Epithelial cell of prostate (primary cell): ENCODE measurements around the gene WDR49.

Source experiments
- DNase-seq: peaks from one replicate; pipeline ENCODE4 v3.0.0-alpha.2; 2011; ENCODE audit warnings: low read depth, low spot score
- H3K27ac ChIP-seq: fragments of 450-650 bp; 2 replicates; pipeline ENCODE4 v1.5.1; 2017; ENCODE audit warnings: mild to moderate bottlenecking

WDR49 gene

DNA sequence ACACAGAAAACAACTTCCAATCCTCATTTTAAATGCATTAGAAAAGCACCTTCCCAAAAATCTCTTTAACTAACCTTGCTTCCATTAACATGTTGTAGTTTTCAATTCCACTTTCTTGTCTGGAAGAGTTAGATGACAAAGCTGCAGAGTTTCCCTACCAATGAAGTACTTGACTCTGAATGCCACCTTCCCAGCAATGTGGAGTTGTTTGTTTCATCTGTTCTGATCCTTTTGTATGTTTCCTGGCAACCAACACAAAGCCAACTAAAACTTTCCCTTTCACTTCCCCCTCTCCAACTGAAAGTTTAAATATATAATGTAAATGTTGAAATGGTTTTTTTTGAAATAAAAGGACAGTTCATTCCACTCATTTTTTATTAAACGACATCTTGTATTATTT lies at the start of gene WDR49:
WDR49 (minus strand) TSS at position 183 of the 400 bp plus-strand sequence. CDS start 517 bp downstream, outside the sequence.
- no peak for DNase-seq
- H3K27ac ChIP-seq: no peak within 1 kb of the TSS

DNA sequence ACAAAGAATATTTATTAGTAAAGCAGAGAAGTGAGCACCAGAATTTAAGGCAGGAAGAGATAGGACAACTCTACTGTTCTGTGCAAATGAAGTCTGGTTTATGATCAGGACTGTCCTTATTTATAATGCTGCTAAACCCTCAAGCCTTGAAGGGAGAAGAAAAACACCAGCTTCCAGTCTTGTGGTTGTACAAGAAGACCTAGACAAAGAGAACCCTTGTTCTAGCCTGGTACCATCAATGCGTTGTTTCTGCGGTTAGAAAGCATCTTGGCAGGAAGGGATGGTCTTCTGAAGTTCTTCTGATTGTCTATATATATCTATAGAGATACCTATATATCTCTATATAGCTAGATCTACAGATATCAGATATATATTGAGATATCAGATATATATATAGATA lies 47.2 kb upstream of the WDR49 start:
- DNase-seq: no peak
- no peak overlapping the region for H3K27ac ChIP-seq

DNA sequence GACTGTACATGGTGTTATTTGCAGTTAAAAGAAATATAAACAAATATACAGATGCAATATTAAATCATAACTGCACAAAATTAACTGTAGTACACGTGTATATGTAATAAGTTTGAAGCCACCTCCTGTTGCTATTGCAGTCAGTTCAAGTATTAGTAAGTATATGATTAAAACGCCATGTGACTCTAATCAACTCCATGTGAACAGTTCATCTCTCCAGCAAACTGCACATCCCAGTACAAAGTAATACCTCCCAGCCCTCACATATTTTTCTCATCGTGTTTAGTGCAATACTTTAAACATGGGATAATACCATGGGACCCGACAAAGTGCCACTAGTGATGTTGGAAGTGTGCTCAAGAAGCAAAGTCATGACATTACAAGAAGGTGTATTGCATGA lies 46.3 kb upstream of the WDR49 start:
- no peak for DNase-seq
- no peak overlapping the region for H3K27ac ChIP-seq

DNA sequence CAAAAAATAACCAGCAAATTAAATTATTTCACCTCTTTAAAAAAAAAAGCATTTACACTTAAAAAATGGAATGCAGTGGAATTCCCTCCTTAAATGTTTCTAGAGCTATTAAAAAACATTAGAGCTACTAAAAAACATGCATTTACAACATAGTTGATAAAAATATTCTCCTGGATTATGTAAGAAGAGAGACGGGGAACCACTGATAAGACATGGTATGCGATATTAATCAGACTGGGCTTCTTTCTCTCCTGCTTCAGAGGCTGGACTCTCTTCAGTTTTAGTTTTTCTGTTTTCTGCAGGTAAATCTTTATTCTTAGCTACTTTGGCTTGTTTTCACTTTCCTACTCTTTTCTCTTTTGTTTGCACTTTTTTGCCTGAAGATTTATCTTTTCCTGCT lies 40.4 kb upstream of the WDR49 start:
- no peak for DNase-seq
- H3K27ac ChIP-seq: no peak overlapping the region

DNA sequence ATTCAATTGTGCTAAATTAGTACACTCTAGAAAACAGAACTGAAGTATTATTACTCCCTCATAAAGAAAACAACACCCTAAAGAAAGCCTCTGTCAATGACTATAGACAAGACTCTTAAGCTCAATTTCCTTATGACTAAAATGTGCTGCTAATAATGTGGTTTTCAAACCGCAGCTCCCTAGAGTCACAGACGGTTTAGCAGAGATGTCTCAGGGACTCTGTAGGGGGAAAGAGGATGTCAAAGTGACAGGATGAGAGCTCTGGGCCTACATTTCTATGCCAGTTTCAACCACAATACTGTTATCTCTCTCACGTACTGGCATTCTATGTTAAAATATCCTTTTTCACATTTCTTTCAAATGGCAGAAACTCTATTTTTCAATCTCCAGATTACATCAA lies 37.6 kb upstream of the WDR49 start:
- no peak for DNase-seq
- no peak overlapping the region for H3K27ac ChIP-seq

DNA sequence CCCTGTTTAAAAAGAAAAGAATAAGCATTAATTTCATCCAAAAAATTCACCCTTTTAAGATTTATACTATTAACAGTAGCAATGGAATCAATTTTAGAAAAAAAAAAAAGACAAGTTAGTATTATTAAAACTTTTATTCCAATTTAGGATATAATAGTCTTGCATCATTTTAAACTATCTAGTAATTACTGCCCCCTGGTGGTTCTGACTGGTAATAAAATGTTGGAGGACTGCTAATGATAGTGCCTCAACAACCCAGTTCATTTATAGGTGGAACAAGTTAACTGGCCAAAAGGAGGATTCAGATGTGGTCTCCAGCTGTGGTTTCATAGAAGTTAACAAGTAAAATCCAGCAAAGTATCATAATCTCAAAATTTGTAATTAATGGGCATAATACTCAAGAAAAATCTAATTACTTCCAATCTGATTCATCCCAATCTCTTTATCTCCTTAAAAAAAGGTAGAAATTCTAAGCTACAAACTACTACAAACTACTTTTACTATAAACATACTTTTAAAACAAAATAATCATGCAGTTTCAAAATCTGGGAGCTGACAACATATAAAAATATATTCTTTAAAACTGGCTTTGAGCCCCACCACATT lies 30.7 kb upstream of the WDR49 start:
- DNase-seq: no peak
- no peak overlapping the region for H3K27ac ChIP-seq

DNA sequence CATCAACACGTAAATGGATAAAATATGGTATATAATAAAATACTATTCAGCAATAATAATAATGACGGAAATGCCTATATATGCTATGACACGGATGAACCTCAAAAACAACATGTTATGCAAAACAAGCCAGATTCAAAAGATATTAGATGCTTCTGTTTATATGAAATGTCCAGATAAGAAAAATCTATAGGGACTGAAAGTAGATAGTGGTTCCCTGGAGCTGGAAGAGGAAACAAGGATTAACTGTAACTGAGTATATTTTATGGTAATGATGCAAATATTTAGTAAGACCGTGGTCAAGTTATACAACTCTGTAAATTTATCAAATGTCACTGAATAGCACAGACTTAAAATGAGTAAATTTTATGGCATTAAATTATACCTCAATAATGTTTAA lies 25.8 kb upstream of the WDR49 start:
- no peak overlapping the region for H3K27ac ChIP-seq
- no peak for DNase-seq

DNA sequence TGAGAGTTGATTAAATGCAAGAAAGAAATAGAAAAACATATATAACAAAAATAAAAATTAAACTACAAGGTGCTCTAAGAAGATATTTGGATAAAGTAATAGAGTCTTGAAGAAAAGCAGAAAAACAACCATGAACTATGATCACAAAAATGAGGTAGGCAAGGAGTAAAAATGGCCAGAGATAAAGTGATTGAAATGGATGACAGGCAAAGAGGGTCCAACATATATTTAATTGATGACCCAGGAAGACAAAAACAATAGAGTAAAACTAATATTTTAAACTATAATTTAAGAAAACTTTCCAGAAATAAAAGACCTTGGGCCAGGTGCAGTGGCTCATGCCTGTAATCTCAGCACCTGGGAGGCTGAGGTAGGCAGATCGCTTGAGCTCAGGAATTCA lies 22.1 kb upstream of the WDR49 start:
- H3K27ac ChIP-seq: no peak overlapping the region
- DNase-seq: no peak

DNA sequence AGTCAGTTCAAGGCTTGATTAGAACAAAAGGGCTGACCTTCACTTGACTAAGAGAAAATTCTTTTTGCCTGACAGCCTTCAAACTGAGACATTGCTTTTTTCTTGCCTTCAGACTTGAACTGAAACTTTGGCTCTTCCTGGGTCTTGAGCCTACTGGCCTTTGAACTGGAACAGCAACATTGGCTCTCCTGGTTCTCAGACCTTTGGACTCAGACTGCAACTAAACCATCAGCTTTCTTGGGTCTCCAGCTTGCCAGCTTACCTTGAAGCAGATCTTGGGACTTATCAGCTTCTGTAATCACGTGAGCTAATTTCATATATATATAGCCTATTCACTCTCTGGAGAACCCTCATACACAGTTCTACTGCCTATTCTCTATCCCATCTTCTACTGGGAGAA lies 19.5 kb upstream of the WDR49 start:
- DNase-seq: no peak

DNA sequence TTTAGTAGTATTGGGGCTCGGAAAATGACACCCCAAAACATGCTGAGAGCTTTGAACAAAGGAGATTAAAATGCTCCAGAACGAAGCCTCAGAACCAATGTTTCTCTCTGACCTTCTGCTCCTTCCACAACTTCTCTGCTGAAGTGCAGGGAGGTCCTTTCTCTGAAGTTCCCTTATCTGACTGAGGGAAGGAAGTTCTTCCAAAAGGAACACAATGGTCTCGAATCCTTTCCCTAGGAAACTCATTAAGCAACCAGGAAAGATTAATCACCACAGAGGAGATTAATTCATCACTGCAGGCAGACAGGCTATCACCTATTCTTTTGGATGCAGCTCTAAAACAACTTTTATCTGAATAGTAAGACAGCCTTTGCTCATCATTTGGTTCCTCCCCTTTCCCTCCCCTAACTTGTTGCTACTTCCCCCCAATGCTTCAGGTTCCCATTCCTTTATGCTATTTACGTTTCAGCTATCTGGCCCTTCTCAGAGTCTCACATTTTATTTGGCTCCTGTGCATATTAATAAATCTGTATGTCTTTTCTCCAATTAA lies 18.2 kb upstream of the WDR49 start:
- no peak for DNase-seq
- no peak overlapping the region for H3K27ac ChIP-seq

More for the DNA sequence above, 19.5 kb upstream of the WDR49 start:
- no peak overlapping the region for H3K27ac ChIP-seq

DNA sequence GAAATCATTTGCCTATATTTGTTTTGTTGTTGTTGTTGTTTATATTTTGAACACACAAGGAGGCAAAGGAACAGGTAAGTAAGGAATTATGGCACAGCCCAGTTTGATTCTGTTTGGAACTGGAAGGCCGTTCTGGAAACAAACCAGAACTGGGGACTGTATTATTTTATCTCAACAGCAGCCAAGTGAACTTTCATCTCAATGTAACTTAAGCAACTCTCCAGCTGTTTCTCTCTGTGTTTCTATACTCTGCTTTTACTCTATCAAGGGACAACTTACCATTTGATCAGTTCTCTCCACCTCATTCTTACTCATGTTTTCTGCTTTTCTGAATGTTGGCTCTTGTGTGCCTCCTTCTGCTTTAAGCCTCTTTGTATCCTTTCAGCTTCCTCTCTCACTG lies 16.0 kb upstream of the WDR49 start:
- H3K27ac ChIP-seq: no peak overlapping the region

DNA sequence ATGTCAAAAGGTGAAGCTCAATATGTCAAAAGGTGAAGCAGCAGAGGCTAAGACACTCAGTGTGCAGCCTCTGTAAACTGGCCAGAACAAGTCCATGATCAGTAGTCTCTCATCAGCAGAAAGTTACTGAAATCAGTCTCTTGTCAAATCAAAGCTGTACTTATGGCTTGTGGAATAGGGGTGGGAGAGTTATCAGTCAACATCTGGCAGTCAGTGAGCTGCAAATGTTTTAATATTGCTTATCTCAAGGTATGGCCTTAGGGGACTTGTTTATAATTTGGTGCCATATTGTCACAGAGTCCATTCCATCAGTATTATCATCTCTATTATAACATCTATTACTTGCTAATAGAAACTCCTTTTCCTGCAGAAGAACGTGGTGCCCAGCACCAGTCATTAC lies 14.9 kb upstream of the WDR49 start:
- DNase-seq: no peak
- H3K27ac ChIP-seq: no peak overlapping the region

More for the DNA sequence above, 16.0 kb upstream of the WDR49 start:
- DNase-seq: no peak

DNA sequence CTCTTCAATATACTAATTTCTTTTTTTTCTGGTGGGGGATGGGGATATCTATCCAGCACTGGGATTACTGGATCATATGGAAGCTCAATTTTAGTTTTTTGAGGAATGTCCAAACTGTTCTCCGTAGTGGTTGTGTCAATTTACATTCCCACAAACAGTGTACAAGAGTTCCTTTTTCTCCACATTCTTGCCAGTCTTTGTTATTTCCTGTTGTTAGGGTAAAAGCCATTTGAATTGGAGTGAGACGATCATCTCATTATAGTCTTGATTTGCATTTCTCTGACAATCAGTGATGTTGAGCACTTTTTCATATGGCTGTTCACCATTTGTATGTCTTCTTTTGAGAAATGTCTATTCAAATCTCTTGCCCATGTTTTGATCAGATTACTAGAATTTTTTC lies 12.8 kb upstream of the WDR49 start:
- no peak overlapping the region for H3K27ac ChIP-seq
- DNase-seq: no peak

DNA sequence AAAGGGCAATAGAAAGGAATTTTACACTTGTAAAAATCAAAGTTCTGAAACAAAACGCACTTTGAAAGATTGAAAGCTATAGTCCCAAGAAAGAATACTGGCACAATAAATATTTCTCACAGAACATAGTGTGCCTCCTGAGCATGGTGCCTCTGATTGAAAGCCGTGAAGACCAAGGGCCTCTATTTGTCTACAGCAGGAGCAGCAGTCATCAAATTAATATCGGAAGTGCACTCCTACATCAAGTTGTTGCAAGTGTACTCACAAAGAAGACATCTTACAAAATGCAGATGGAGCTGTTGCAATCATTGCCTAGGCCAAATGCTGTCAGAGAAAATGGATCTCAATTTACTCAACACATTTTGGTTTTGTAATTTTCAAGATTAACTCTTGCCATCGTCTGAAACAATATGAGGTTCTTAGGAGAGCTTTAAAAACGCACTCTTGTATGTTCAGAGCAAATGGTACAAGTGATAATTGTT lies 9.2 kb upstream of the WDR49 start:
- DNase-seq: no peak
- no peak overlapping the region for H3K27ac ChIP-seq

DNA sequence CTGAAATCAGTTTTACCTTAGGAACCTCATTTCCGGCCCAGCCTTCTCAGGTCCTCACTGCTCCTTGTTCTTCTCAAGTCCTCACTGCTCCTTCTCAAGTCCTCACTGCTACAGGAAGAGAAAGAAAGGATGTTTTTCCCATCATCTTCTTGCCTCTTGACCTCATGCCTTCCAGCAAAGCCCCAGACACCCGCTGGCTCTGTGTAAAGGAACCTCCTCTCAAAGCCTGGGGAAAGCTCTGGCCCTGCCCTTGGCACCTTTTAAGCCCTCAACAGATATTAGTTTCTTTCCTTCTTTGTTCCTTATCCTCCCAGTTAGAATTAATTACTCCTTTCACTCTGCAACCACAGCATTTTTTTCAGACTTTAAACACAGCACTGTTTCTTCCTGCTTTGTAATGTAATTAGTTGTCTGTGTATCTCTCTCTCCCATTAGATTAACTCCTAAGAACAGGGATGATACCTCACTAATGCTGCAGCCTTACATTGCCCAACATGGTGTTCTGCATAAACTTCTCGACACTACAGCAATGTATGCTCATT lies 4.0 kb upstream of the WDR49 start:
- H3K27ac ChIP-seq: no peak overlapping the region
- DNase-seq: no peak

DNA sequence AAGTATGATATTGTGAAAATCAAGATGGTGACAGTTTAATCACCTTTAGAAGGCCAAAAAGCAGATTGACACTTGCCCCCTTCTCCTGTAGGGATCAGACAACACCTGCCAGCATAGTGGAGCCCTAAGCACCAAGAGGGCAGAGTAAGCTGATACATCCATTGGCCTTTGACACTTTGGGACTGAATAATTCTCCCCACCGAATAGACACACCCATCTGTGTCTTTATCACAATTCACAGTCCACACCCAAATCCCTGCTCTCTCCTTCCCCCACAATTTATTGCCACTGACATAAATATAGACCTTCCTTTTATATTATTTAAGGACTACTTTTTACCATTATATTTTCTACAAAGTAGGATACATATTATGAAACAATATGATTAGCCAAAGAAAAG lies 3.1 kb upstream of the WDR49 start:
- no peak for DNase-seq
- H3K27ac ChIP-seq: no peak overlapping the region

DNA sequence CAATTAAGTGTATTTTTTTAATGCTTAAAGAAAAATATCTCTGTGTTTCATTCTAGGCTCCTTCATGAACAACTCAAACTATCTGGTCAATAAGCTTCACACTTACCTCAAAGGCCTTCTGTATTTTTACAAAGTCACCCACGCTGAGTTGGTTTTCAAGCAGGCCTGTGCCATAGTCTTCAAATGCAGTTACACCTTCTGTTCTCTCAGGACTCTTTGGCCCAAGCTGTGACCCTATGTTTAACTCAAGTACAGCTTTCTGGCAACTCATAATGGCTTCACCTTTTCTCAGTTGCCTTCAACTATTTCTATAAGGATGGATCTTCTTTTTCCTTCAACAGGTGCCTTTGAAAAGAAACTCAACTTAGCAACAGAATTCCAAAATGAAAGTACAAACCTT lies 587 bp downstream of the WDR49 start:
- H3K27ac ChIP-seq: no peak overlapping the region
- no peak for DNase-seq

DNA sequence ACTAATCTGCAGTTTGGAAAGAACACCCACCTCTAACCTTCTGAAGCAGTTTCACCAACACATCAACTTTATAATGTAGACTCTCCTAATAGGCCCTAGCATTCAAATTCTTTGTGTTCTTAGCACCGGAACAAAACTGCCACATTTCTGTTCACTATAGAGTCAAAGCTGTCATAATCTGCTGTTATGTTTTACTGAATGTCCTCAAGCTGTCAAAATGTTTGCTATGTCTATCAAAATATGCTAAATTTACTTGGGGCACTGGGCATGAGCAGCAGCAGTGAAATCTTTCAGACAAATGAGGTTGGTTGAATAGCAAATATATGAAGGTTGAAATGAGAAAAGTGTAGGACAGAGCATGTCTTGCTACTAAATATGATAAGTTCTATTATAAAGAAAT lies 1.9 kb downstream of the WDR49 start:
- no peak overlapping the region for H3K27ac ChIP-seq
- no peak for DNase-seq

DNA sequence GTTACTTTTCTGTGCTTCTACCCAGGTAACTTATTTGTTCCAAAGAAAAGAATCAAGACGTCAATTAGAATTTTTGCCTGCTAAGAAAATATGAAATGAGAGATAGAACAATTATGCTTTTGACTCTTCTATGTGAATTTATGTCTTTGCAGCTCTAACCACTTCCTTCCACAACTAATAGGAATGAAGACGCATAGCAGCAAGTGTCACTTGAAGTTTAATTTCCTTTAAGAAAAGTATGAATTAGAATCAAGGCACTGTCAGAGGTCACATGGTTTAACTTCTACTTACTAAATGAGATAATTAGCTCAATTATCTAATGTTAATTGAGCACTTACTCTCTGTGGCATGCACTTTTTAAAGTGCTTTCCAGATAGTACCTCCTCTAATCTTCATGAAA lies 3.3 kb downstream of the WDR49 start:
- DNase-seq: no peak
- no peak overlapping the region for H3K27ac ChIP-seq

DNA sequence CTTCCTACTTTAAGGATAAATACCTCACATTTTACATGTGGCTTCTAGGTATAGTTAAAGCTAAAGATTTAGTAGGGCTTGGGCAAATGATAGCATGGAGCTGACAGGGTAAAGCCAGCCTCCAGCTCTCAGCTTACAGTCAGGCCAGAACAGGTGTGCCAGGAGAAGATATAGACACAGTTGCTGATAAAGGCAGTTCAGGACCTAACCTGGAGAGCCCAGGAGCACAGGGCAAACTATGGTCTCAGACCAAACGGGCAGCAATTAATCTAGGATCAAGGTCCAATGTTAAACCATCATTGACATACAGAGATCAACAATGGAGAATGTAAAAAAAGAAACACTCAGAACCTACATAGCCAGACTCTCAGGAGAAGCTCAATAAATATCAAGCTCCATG lies 4.0 kb downstream of the WDR49 start:
- H3K27ac ChIP-seq: no peak overlapping the region
- no peak for DNase-seq

DNA sequence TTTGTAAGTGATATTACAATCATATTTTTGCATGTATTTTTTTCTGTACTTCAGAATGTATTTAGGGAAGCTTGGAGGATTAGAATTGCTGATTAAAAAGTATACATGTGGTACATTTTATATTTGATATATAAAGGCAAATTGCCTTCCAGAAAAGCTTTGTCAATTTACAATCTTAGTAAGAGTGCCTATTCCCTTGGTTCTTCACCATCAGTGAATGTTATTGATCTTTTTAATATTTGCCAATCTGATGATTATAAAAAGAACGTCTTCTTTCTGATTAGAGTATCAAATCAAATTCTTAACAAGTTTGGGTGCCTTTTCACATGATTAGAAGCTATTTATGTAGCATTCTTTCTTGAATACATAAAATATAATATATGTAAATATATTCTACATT lies 9.1 kb downstream of the WDR49 start:
- DNase-seq: no peak
- no peak overlapping the region for H3K27ac ChIP-seq

DNA sequence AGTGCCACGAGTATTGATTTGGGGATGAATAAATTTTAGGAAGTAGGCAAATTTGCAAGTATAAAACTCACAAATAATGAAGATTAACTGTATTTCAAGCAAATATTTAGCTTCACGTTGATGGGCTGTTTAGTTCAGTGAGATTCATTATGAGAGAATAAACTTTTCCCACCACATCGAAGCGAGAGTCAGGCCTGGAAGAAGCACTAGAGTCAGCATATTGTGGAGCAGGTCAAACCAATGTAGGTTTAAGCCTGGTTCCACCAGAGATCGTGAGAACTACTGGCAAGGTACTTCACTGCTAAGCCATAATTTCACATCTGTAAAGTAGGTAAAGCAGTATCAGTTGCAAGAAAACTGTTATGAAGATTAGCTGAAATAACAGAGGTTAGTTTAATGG lies 22.3 kb downstream of the WDR49 start:
- H3K27ac ChIP-seq: no peak overlapping the region
- DNase-seq: no peak
